OCI-LY7 (cell line): ENCODE results near the gene ASB4. TPM values are rescaled to one million over a fixed set of nuclear protein-coding genes. Genes with fewer than 3 reads are reported as not detected.

ENCODE experiments used
- BruUV-seq: library from RNA; stranded (reverse); fragments of 400-500 nt; replicated peaks from 2 replicates; lab custom pipeline; 2021; lab: Mats Ljungman, UMichigan
- CTCF ChIA-PET: fragments of 300-600 bp; sonication (Branson Sonifier 250); formaldehyde crosslinking; loops from one replicate; lab custom pipeline; 2022; ENCODE audit warnings: antibody characterized with exemption; ENCODE audit not compliant: unreplicated experiment; lab: Charles Lee
- POLR2A ChIA-PET: fragments of 300-600 bp; sonication (Branson Sonifier 250); formaldehyde crosslinking; loops from one replicate; lab custom pipeline; 2022; ENCODE audit warnings: antibody characterized with exemption; lab: Charles Lee
- DNase-seq: peaks from one replicate; pipeline ENCODE4 v3.0.0-alpha.2; 2015; ENCODE audit warnings: low spot score
- H2AFZ ChIP-seq: fragments of 200-600 bp; sonication (generic), shearing (Covaris generic); 2 replicates; pipeline ENCODE4 v1.6.1; 2014; ENCODE audit warnings: mild to moderate bottlenecking, antibody characterized with exemption, low read length, moderate library complexity
- H3K27ac ChIP-seq: fragments of 200-600 bp; sonication (generic); 2 replicates; pipeline ENCODE4 v1.5.1; 2014; ENCODE audit warnings: mixed run types, low read depth, mild to moderate bottlenecking, moderate library complexity, low read length, inconsistent platforms; ENCODE audit not compliant: poor library complexity, severe bottlenecking
- H3K36me3 ChIP-seq: fragments of 200-600 bp; sonication (generic); 2 replicates; pipeline ENCODE4 v1.6.1; 2014; ENCODE audit warnings: mild to moderate bottlenecking, antibody characterized with exemption, low read length, moderate library complexity, mixed read lengths; ENCODE audit not compliant: insufficient read depth
- H3K4me1 ChIP-seq: fragments of 200-600 bp; sonication (generic); 2 replicates; pipeline ENCODE4 v1.5.1; 2014; ENCODE audit warnings: mild to moderate bottlenecking, low read length; ENCODE audit not compliant: insufficient read depth, poor library complexity, severe bottlenecking
- H3K4me2 ChIP-seq: fragments of 200-600 bp; sonication (generic); 2 replicates; pipeline ENCODE4 v1.6.1; 2014; ENCODE audit warnings: mild to moderate bottlenecking, low read length
- H3K4me3 ChIP-seq: fragments of 200-600 bp; sonication (generic); 2 replicates; pipeline ENCODE4 v1.5.1; 2014; ENCODE audit warnings: mild to moderate bottlenecking, low read depth, low read length; ENCODE audit not compliant: poor library complexity, severe bottlenecking
- H3K79me2 ChIP-seq: fragments of 200-600 bp; sonication (generic); 2 replicates; pipeline ENCODE4 v1.6.1; 2016; ENCODE audit warnings: low read depth, mild to moderate bottlenecking, low read length, moderate library complexity, mixed read lengths; ENCODE audit not compliant: insufficient read depth
- H3K9me2 ChIP-seq: fragments of 200-600 bp; sonication (generic); 2 replicates; pipeline ENCODE4 v1.6.1; 2016; ENCODE audit warnings: mild to moderate bottlenecking, low read length, mixed read lengths; ENCODE audit not compliant: insufficient read depth
- H3K9me3 ChIP-seq: fragments of 200-600 bp; sonication (generic); 2 replicates; pipeline ENCODE4 v1.6.1; 2014; ENCODE audit warnings: mild to moderate bottlenecking, mixed run types, low read length, mixed read lengths
- H4K20me1 ChIP-seq: fragments of 200-600 bp; sonication (generic); 2 replicates; pipeline ENCODE4 v1.6.1; 2014; ENCODE audit warnings: mild to moderate bottlenecking, antibody characterized with exemption, low read length, moderate library complexity, mixed read lengths; ENCODE audit not compliant: insufficient read depth
- EZH2phosphoT487 ChIP-seq: fragments of 200-600 bp; sonication (generic); IDR thresholded peaks from 2 replicates; pipeline ENCODE4 v1.6.1; 2018; ENCODE audit warnings: low read depth, borderline replicate concordance, mild to moderate bottlenecking, mixed run types, antibody characterized with exemption, low read length, moderate library complexity, mixed read lengths
- intact Hi-C: fragments of 100-400 bp; cut with micrococcal nuclease; formaldehyde crosslinking; loops from one replicate; pipeline ENCODE4 v1.10.0; 2022; ENCODE audit not compliant: unreplicated experiment
- total RNA-seq, 2 experiments: library from RNA; depleted of rRNA in 1 of 2; stranded (reverse); fragments of >200 nt in 1 of 2; shearing (Covaris generic) in 1 of 2; gene quantifications; 2 replicates each; pipeline ENCODE4 v1.2.3, GENCODE V29; 2014 to 2022
- TF ChIP-seq, protein P1 (sequence below): fragments of 200-600 bp; sonication (generic); conservative IDR thresholded peaks from 2 replicates; pipeline ENCODE4 v1.5.1; 2014; ENCODE audit warnings: mild to moderate bottlenecking, antibody characterized with exemption, low read length, moderate library complexity, mixed read lengths

ASB4 gene
- total RNA-seq, 2 experiments from 2014 or later: not detected

DNA sequence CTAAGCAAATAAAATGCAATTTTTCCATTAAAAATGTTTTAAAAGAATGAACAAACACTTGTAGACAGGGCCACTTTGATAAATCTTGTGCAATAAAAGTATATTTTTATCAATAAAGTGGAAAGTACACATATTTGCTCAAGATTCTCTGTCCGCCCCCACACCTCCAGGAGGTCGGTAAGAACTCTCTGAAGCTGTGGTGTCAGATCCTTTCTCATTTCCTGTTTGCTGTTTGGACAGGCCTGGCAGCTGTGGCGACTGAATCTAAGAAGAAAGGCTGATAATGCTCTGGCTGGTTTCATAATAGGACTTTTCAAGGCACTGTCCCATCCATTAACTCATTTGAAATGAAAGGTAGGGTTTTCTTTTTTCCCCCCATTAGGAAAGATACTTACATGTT lies 15.3 kb upstream of the ASB4 start:
- no peaks in the 10 kb centered on the region for H3K36me3 ChIP-seq
- peak overlapping the region; percentile 83 for H2AFZ ChIP-seq
- BruUV-seq: no TSS peak
- H3K9me3 ChIP-seq: no peaks in the 10 kb centered on the region
- H3K4me1 ChIP-seq: peaks cover 23% of the 10 kb centered on the region
- POLR2A ChIA-PET: interaction anchor here (0.6 kb wide), 1 partner anchor 200 kb away, joined by 3 read pairs; no protein-coding TSS in a partner anchor
- intact Hi-C loops: no loop called here
- CTCF ChIA-PET: no interaction called here
- TF ChIP-seq EZH2phosphoT487: no peak
- TF ChIP-seq, protein P1, sequence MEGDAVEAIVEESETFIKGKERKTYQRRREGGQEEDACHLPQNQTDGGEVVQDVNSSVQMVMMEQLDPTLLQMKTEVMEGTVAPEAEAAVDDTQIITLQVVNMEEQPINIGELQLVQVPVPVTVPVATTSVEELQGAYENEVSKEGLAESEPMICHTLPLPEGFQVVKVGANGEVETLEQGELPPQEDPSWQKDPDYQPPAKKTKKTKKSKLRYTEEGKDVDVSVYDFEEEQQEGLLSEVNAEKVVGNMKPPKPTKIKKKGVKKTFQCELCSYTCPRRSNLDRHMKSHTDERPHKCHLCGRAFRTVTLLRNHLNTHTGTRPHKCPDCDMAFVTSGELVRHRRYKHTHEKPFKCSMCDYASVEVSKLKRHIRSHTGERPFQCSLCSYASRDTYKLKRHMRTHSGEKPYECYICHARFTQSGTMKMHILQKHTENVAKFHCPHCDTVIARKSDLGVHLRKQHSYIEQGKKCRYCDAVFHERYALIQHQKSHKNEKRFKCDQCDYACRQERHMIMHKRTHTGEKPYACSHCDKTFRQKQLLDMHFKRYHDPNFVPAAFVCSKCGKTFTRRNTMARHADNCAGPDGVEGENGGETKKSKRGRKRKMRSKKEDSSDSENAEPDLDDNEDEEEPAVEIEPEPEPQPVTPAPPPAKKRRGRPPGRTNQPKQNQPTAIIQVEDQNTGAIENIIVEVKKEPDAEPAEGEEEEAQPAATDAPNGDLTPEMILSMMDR: no peak
- no peaks in the 10 kb centered on the region for H3K79me2 ChIP-seq
- no peak overlapping the region for H3K27ac ChIP-seq
- H4K20me1 ChIP-seq: no peaks in the 10 kb centered on the region
- H3K9me2 ChIP-seq: no peaks in the 10 kb centered on the region
- peak; percentile 68 for DNase-seq
- peak overlapping the region; percentile 33 for H3K4me2 ChIP-seq
- peak overlapping the region; percentile 14 for H3K4me3 ChIP-seq

- Histone ChIP-seq H3K4me1 (peaks cover 23% of the 10 kb centered on the region), H4K20me1 (no peaks in the 10 kb centered on the region), H3K9me3 (no peaks in the 10 kb centered on the region), H3K79me2 (no peaks in the 10 kb centered on the region), H2AFZ (peak overlapping the region; percentile 83), H3K4me3 (no peak overlapping the region), H3K27ac (no peak overlapping the region), H3K4me2 (peak overlapping the region; percentile 33; the same call in 1 of the 2 replicates), H3K9me2 (no peaks in the 10 kb centered on the region), H3K36me3 (no peaks in the 10 kb centered on the region)
- ChIA-PET CTCF (no interaction called here), POLR2A (no interaction called here)
- intact Hi-C loops: no loop called here
- TF ChIP-seq EZH2phosphoT487: no peak
- BruUV-seq: no TSS peak
- DNase-seq: no peak
Observed at GRCh38 chr7:95471071-95471470, 14.7 kb upstream of the ASB4 start.

- Histone ChIP-seq H3K9me2 (no peaks in the 10 kb centered on the region), H3K27ac (no peak overlapping the region), H3K4me1 (peaks cover 23% of the 10 kb centered on the region), H4K20me1 (no peaks in the 10 kb centered on the region), H2AFZ (peak overlapping the region; percentile 83; the same call in 1 of the 2 replicates), H3K79me2 (no peaks in the 10 kb centered on the region), H3K9me3 (no peaks in the 10 kb centered on the region), H3K4me3 (no peak overlapping the region), H3K4me2 (0 out of 2 replicates have a peak overlapping the region, but pooled peaks have one; percentile 4), H3K36me3 (no peaks in the 10 kb centered on the region; the same call in 1 of the 2 replicates)
- DNase-seq: no peak
- BruUV-seq: no TSS peak
- TF ChIP-seq EZH2phosphoT487: no peak
- TF ChIP-seq, protein P1: no peak
- ChIA-PET POLR2A (no interaction called here), CTCF (no interaction called here)
- intact Hi-C loops: no loop called here
Observed at GRCh38 chr7:95472581-95473161, 13.1 kb upstream of the ASB4 start.
